ENCODE data around the gene RAD52. TPM values are rescaled to one million over a fixed set of nuclear protein-coding genes. Genes with fewer than 3 reads are reported as not detected.

The RAD52 gene
- total and polyA plus RNA-seq, 2 donors from 2014 or later = 6.4 to 17.1 TPM

- DNase-seq (no peak), FAIRE-seq (no peak)
- Histone ChIP-seq H3K4me3 (ENCODE audit: low read length in 3 of 3) (no peak overlapping the region), H3K9ac (ENCODE audit: low read length in 3 of 3) (no peak overlapping the region), H3K4me1 (ENCODE audit: control insufficient read depth in 2 of 3, insufficient read depth in 2 of 3, low read depth in 1 of 3, low read length in 3 of 3) (peaks cover 0 to 2% (median 0%) of the 10 kb centered on the region in 3 donors), H3K27ac (ENCODE audit: low read depth in 2 of 2, low read length in 2 of 2) (no peak overlapping the region), H3K36me3 (ENCODE audit: control insufficient read depth in 2 of 3, insufficient read depth in 3 of 3, low read length in 3 of 3) (no peaks in the 10 kb centered on the region), H3K27me3 (ENCODE audit: control insufficient read depth, insufficient read depth, low read length) (no peaks in the 10 kb centered on the region), H3K9me3 (ENCODE audit: control insufficient read depth in 2 of 3, insufficient read depth in 1 of 3, low read length in 3 of 3) (no peaks in the 10 kb centered on the region)
- intact Hi-C loops (cut with DNase I) = no loop called here
- no peak for TF ChIP-seq CTCF (IDR thresholded peaks at IDR 0.05; ENCODE audit: borderline replicate concordance, extremely low read depth, insufficient read depth)
Measured at GRCh38 chr12:946212-946611, 3.3 kb downstream of the RAD52 start.

- intact Hi-C loops (cut with DNase I) = no loop called here
- H3K36me3 ChIP-seq (ENCODE audit: control insufficient read depth in 2 of 3, insufficient read depth in 3 of 3, low read length in 3 of 3) = no peaks in the 10 kb centered on the region
- no peaks in the 10 kb centered on the region for H3K27me3 ChIP-seq (ENCODE audit: control insufficient read depth, insufficient read depth, low read length)
- H3K4me1 ChIP-seq (ENCODE audit: control insufficient read depth in 2 of 3, insufficient read depth in 2 of 3, low read depth in 1 of 3, low read length in 3 of 3) = peaks cover 0 to 2% (median 0%) of the 10 kb centered on the region in 3 donors
- DNase-seq (no peak), FAIRE-seq (no peak)
- no peak overlapping the region for H3K27ac ChIP-seq (ENCODE audit: low read depth in 2 of 2, low read length in 2 of 2)
- H3K9ac ChIP-seq (ENCODE audit: low read length in 3 of 3) = no peak overlapping the region
- no peaks in the 10 kb centered on the region for H3K9me3 ChIP-seq (ENCODE audit: control insufficient read depth in 2 of 3, insufficient read depth in 1 of 3, low read length in 3 of 3)
- no peak for TF ChIP-seq CTCF (IDR thresholded peaks at IDR 0.05; ENCODE audit: borderline replicate concordance, extremely low read depth, insufficient read depth)
- no peak overlapping the region for H3K4me3 ChIP-seq (ENCODE audit: low read length in 3 of 3)
Measured at GRCh38 chr12:944211-944610, 5.3 kb downstream of the RAD52 start.

- no peaks in the 10 kb centered on the region for H3K9me3 ChIP-seq (ENCODE audit: control insufficient read depth in 2 of 3, insufficient read depth in 1 of 3, low read length in 3 of 3)
- FAIRE-seq (no peak), DNase-seq (no peak)
- no peaks in the 10 kb centered on the region for H3K36me3 ChIP-seq (ENCODE audit: control insufficient read depth in 2 of 3, insufficient read depth in 3 of 3, low read length in 3 of 3)
- H3K4me3 ChIP-seq (ENCODE audit: low read length in 3 of 3) = no peak overlapping the region
- intact Hi-C loops (cut with DNase I) = no loop called here
- H3K9ac ChIP-seq (ENCODE audit: low read length in 3 of 3) = no peak overlapping the region
- no peak overlapping the region for H3K27ac ChIP-seq (ENCODE audit: low read depth in 2 of 2, low read length in 2 of 2)
- H3K27me3 ChIP-seq (ENCODE audit: control insufficient read depth, insufficient read depth, low read length) = no peaks in the 10 kb centered on the region
- no peaks in the 10 kb centered on the region for H3K4me1 ChIP-seq (ENCODE audit: control insufficient read depth in 2 of 3, insufficient read depth in 2 of 3, low read depth in 1 of 3, low read length in 3 of 3)
- no peak for TF ChIP-seq CTCF (IDR thresholded peaks at IDR 0.05; ENCODE audit: borderline replicate concordance, extremely low read depth, insufficient read depth)
Measured at GRCh38 chr12:943051-943450, 6.4 kb downstream of the RAD52 start.

GRCh38 chr12:938810-939209 lies 10.7 kb downstream of the RAD52 start:
- intact Hi-C loops (cut with DNase I) = no loop called here
- no peak overlapping the region for H3K4me3 ChIP-seq (ENCODE audit: low read length in 3 of 3)
- no peaks in the 10 kb centered on the region for H3K4me1 ChIP-seq (ENCODE audit: control insufficient read depth in 2 of 3, insufficient read depth in 2 of 3, low read depth in 1 of 3, low read length in 3 of 3)
- TF ChIP-seq CTCF (IDR thresholded peaks at IDR 0.05; ENCODE audit: borderline replicate concordance, extremely low read depth, insufficient read depth) = no peak
- H3K9ac ChIP-seq (ENCODE audit: low read length in 3 of 3) = no peak overlapping the region
- H3K9me3 ChIP-seq (ENCODE audit: control insufficient read depth in 2 of 3, insufficient read depth in 1 of 3, low read length in 3 of 3) = no peaks in the 10 kb centered on the region
- DNase-seq (no peak), FAIRE-seq (no peak)
- no peak overlapping the region for H3K27ac ChIP-seq (ENCODE audit: low read depth in 2 of 2, low read length in 2 of 2)
- peaks cover 0 to 4% (median 0%) of the 10 kb centered on the region in 3 donors for H3K36me3 ChIP-seq (ENCODE audit: control insufficient read depth in 2 of 3, insufficient read depth in 3 of 3, low read length in 3 of 3)
- H3K27me3 ChIP-seq (ENCODE audit: control insufficient read depth, insufficient read depth, low read length) = no peaks in the 10 kb centered on the region

Data from kidney (tissue), 14 donors.